Measurements from ENCODE around the gene PDC. TPM values are rescaled to one million over a fixed set of nuclear protein-coding genes. Genes with fewer than 3 reads are reported as not detected.

PDC gene
- total RNA-seq, 1 experiment from 2014 or later = not detected

DNA sequence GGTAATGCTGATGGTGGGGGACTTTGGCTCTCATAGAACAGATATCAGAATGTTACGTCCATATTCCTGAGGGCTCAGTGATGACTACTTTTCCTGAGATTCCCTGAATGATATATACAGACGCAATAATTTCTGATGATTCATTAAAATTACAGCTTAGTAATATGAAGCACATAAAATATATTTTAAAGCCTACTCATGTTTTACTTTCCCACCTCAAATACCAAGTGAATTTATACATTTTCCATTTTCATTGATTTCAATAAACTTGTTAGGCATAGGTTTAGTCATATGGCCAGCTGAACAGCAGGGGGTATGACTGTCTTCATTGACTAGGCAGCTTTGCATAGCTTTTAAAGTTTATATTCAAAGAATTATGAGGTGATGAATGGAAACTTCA is 26.2 kb upstream of the PDC start:
- DNase-seq = no peak
- Histone ChIP-seq H3K27me3 (ENCODE audit: insufficient read depth, low read depth) (no peaks in the 10 kb centered on the region), H3K4me2 (no peak overlapping the region), H3K36me3 (ENCODE audit: low read depth) (no peaks in the 10 kb centered on the region), H3K27ac (no peak overlapping the region), H2AFZ (no peak overlapping the region), H3K4me3 (no peak overlapping the region), H3K9me2 (ENCODE audit: insufficient read depth) (no peaks in the 10 kb centered on the region), H4K20me1 (ENCODE audit: insufficient read depth) (no peaks in the 10 kb centered on the region), H3K4me1 (replicated peaks; ENCODE audit: insufficient read depth) (peaks cover 1% of the 10 kb centered on the region), H3F3A (ENCODE audit: insufficient read depth, low read depth) (no peaks in the 10 kb centered on the region), H3K79me2 (ENCODE audit: low read depth) (no peaks in the 10 kb centered on the region), H3K9me3 (ENCODE audit: insufficient read depth, low read depth) (no peaks in the 10 kb centered on the region)
- BruUV-seq (replicated peaks) = no TSS peak
- intact Hi-C loops (cut with micrococcal nuclease; ENCODE audit: unreplicated experiment) = no loop called here
- TF ChIP-seq EZH2 (IDR thresholded peaks at IDR 0.05; ENCODE audit: low read depth) = no peak
- TF ChIP-seq, protein P1, sequence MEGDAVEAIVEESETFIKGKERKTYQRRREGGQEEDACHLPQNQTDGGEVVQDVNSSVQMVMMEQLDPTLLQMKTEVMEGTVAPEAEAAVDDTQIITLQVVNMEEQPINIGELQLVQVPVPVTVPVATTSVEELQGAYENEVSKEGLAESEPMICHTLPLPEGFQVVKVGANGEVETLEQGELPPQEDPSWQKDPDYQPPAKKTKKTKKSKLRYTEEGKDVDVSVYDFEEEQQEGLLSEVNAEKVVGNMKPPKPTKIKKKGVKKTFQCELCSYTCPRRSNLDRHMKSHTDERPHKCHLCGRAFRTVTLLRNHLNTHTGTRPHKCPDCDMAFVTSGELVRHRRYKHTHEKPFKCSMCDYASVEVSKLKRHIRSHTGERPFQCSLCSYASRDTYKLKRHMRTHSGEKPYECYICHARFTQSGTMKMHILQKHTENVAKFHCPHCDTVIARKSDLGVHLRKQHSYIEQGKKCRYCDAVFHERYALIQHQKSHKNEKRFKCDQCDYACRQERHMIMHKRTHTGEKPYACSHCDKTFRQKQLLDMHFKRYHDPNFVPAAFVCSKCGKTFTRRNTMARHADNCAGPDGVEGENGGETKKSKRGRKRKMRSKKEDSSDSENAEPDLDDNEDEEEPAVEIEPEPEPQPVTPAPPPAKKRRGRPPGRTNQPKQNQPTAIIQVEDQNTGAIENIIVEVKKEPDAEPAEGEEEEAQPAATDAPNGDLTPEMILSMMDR (conservative IDR thresholded peaks at IDR 0.05) = no peak
- CTCF ChIA-PET = no interaction called here
- POLR2A ChIA-PET (ENCODE audit: unreplicated experiment) = interaction anchor here (0.6 kb wide), 1 partner anchor 74 kb away, joined by 3 read pairs; no protein-coding TSS in a partner anchor

GRCh38 chr1:186486061-186486460 is 25.1 kb upstream of the PDC start:
- ChIA-PET POLR2A (ENCODE audit: unreplicated experiment) (no interaction called here), CTCF (no interaction called here)
- no peaks in the 10 kb centered on the region for H3K4me1 ChIP-seq (replicated peaks; ENCODE audit: insufficient read depth)
- no peaks in the 10 kb centered on the region for H3K9me2 ChIP-seq (ENCODE audit: insufficient read depth)
- H3K4me3 ChIP-seq = no peak overlapping the region
- no peaks in the 10 kb centered on the region for H3K36me3 ChIP-seq (ENCODE audit: low read depth)
- TF ChIP-seq EZH2 (IDR thresholded peaks at IDR 0.05; ENCODE audit: low read depth) = no peak
- TF ChIP-seq, protein P1 (conservative IDR thresholded peaks at IDR 0.05) = no peak
- no TSS peak for BruUV-seq (replicated peaks)
- no peaks in the 10 kb centered on the region for H4K20me1 ChIP-seq (ENCODE audit: insufficient read depth)
- no peaks in the 10 kb centered on the region for H3K79me2 ChIP-seq (ENCODE audit: low read depth)
- H3K4me2 ChIP-seq = no peak overlapping the region
- H3K27me3 ChIP-seq (ENCODE audit: insufficient read depth, low read depth) = no peaks in the 10 kb centered on the region
- no peak overlapping the region for H3K27ac ChIP-seq
- no peaks in the 10 kb centered on the region for H3F3A ChIP-seq (ENCODE audit: insufficient read depth, low read depth)
- intact Hi-C loops (cut with micrococcal nuclease; ENCODE audit: unreplicated experiment) = no loop called here
- no peaks in the 10 kb centered on the region for H3K9me3 ChIP-seq (ENCODE audit: insufficient read depth, low read depth)
- DNase-seq = no peak
- no peak overlapping the region for H2AFZ ChIP-seq

DNA sequence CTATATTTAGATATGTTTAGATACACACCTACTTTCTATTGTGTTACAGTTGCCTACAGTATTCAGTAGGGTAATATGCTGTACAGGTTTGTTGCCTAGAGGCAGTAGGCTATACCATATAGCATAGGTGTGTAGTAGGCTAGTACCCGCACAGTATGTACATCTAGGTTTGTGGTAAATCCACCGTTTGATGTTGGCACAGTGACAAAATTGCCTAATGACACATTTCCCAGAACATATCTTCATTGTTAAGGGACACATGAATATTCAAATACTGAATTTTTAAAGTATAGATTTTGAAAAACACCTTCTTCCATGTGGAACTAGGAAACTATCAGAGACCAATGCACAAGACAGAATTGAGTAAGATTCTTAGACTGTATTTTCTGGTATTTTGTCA is 22.6 kb upstream of the PDC start:
- CTCF ChIA-PET = no interaction called here
- intact Hi-C loops (cut with micrococcal nuclease; ENCODE audit: unreplicated experiment) = loop anchor here (2.0 to 5.0 kb wide), 2 partner anchors 79 to 434 kb away; no protein-coding TSS in a partner anchor

More for the DNA sequence above, 22.6 kb upstream of the PDC start:
- H3K4me2 ChIP-seq = no peak overlapping the region
- POLR2A ChIA-PET (ENCODE audit: unreplicated experiment) = no interaction called here
- DNase-seq = no peak
- H4K20me1 ChIP-seq (ENCODE audit: insufficient read depth) = no peaks in the 10 kb centered on the region
- no peaks in the 10 kb centered on the region for H3K9me2 ChIP-seq (ENCODE audit: insufficient read depth)
- TF ChIP-seq, protein P1 (conservative IDR thresholded peaks at IDR 0.05) = no peak
- TF ChIP-seq EZH2 (IDR thresholded peaks at IDR 0.05; ENCODE audit: low read depth) = no peak
- no TSS peak for BruUV-seq (replicated peaks)
- H3K27me3 ChIP-seq (ENCODE audit: insufficient read depth, low read depth) = no peaks in the 10 kb centered on the region
- no peaks in the 10 kb centered on the region for H3F3A ChIP-seq (ENCODE audit: insufficient read depth, low read depth)
- no peaks in the 10 kb centered on the region for H3K4me1 ChIP-seq (replicated peaks; ENCODE audit: insufficient read depth)
- no peak overlapping the region for H3K4me3 ChIP-seq
- H3K27ac ChIP-seq = no peak overlapping the region
- no peak overlapping the region for H2AFZ ChIP-seq
- no peaks in the 10 kb centered on the region for H3K36me3 ChIP-seq (ENCODE audit: low read depth)
- no peaks in the 10 kb centered on the region for H3K9me3 ChIP-seq (ENCODE audit: insufficient read depth, low read depth)
- no peaks in the 10 kb centered on the region for H3K79me2 ChIP-seq (ENCODE audit: low read depth)
